WI38 (cell line): ENCODE data around the gene HSP90AA1.
"Not testable (repeated sequence)": the region's sequence is repeated elsewhere in the genome, so short reads cannot be mapped to it uniquely, and the experiment has no call there.

Source experiments
- H3K4me3 ChIP-seq: 2 replicates; pipeline ENCODE4 v1.5.1; 2011; ENCODE audit warnings: low read depth, mild to moderate bottlenecking, control low read depth, low read length
- TF ChIP-seq, protein P1 (sequence below): IDR thresholded peaks from 2 replicates; pipeline ENCODE4 v1.5.1; 2012; ENCODE audit warnings: low read depth, mild to moderate bottlenecking, control low read depth, low read length

HSP90AA1 gene

DNA sequence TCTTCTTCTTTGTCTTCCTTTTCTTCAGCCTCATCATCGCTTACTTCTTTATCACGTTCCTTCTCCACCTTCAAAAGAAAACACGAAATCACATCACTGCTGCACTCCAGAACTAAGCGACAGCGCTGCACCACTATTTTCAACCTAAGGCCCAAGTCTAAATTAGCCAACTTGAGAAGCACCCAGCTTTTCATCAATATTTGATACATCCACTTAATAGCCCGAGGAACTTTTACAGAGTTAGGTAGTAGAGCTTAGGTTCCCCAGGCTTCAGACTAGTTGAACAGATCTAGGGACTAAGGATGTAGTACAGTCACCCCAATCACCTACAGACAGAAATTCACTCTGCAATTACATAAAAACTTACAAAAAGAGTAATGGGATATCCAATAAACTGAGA, 1.9 kb downstream of the HSP90AA1 start:
- TF ChIP-seq, protein P1, sequence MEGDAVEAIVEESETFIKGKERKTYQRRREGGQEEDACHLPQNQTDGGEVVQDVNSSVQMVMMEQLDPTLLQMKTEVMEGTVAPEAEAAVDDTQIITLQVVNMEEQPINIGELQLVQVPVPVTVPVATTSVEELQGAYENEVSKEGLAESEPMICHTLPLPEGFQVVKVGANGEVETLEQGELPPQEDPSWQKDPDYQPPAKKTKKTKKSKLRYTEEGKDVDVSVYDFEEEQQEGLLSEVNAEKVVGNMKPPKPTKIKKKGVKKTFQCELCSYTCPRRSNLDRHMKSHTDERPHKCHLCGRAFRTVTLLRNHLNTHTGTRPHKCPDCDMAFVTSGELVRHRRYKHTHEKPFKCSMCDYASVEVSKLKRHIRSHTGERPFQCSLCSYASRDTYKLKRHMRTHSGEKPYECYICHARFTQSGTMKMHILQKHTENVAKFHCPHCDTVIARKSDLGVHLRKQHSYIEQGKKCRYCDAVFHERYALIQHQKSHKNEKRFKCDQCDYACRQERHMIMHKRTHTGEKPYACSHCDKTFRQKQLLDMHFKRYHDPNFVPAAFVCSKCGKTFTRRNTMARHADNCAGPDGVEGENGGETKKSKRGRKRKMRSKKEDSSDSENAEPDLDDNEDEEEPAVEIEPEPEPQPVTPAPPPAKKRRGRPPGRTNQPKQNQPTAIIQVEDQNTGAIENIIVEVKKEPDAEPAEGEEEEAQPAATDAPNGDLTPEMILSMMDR, result no peak
- peak overlapping the region; percentile 76 for H3K4me3 ChIP-seq

DNA sequence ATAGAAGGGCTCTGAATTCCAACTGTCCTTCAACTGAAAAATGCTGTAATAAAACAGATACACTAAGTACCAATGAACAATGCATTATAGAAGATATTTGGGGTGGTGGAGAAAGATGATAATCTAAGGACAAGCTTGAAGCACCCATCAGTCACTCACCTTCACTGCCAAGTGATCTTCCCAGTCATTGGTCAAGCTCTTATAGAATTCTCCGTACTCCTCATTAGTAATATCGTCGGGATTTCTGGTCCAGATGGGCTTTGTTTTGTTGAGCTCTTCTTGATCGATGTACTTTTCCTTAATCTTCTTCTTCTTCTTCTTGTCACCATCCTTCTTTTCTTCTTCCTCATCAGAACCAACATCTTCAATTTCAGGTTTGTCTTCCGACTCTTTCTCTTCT, 2.3 kb downstream of the HSP90AA1 start:
- peak overlapping the region; percentile 76; the same call in 1 of the 2 replicates for H3K4me3 ChIP-seq

DNA sequence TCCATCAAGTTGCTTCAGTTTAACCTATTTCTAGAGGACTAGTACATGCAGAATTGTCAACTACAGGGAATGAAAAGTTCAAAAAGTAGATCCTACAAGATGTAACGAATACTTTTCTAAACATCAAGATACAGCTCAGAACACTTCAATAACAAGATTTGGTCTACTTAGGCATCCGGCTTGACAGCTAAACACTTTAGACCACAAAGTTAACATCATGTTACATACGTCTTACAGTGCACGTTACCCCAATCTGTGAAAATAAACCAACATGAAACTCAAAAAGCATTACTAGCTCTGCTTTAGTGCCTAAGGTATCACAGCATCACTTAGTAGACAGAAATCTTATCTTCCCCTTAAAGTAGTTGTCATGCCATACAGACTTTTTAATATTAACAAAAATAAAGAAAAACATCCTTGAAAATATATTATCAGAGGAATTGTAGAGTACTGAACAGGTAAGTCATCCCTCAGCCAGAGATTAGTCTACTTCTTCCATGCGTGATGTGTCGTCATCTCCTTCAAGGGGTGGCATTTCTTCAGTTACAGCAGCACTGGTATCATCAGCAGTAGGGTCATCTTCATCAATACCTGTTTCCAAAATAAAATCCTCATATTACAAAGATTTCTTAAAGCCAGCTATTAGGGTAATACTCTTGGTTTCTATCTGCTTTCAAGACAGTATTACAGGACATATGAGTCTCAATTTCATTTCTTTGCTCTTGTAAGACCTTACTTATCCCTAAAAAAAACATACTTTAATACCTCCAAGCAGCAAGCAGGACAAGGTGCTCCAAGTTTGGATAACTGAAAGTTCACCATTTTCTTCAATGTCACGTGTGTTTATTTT, 5.4 kb downstream of the HSP90AA1 start:
- TF ChIP-seq, protein P1, result no peak

DNA sequence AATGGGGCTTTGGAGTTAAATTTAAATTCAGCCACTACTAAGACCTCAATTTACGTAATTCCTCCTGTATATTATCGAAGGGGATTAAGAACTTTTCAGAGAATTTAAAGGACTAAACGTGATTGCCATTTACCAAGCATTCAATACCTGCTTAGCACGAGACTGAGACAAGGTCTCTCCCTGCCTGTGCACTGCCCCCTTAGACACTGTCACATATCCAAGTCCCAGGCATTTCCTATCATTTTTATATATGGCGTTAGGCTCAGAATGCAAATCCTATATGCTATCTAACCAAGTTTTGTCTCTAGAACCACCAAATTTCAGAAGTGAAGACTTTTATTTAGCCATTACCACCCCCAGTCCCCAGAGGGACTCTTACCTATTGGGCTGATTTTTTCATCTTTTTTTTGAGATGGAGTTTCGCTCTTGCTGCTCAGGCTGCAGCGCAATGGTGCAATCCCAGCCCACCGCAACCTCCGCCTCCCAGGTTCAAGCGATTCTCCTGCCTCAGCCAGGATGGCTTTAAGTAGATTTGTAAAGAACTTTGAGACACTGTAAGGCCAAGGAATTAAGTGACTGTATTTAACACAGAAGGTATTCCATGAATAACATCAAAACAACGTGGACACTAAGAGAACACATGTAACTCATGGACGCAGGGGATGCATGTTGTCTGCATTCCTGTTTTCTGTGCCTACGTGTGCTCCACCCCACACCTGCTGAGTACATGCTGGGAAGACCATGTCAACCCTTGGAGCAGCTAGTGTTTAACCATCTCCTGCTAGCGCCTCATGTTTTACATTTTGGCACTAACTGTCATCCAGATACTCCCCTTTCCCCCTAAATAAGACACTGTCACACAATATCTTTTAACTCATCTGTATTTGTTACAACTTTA, 6.4 kb downstream of the HSP90AA1 start:
- no peak overlapping the region for H3K4me3 ChIP-seq
- TF ChIP-seq, protein P1, result no peak

More for the DNA sequence above, 5.4 kb downstream of the HSP90AA1 start:
- no peak overlapping the region for H3K4me3 ChIP-seq

DNA sequence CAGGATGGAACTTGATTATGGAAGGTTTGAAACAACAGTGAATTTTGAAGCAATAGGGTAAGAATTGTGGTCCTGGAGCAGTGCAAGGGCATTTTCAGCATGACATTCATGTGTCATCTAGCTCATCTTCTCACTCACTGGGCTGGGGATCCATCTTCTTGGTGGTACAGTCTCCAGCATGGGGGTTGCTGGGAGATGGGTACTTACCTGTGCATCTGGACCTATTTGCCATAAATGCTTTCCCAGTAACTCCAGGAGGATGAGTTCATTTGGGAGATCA, 7.2 kb downstream of the HSP90AA1 start:
- no peak overlapping the region for H3K4me3 ChIP-seq
- TF ChIP-seq, protein P1, result no peak

DNA sequence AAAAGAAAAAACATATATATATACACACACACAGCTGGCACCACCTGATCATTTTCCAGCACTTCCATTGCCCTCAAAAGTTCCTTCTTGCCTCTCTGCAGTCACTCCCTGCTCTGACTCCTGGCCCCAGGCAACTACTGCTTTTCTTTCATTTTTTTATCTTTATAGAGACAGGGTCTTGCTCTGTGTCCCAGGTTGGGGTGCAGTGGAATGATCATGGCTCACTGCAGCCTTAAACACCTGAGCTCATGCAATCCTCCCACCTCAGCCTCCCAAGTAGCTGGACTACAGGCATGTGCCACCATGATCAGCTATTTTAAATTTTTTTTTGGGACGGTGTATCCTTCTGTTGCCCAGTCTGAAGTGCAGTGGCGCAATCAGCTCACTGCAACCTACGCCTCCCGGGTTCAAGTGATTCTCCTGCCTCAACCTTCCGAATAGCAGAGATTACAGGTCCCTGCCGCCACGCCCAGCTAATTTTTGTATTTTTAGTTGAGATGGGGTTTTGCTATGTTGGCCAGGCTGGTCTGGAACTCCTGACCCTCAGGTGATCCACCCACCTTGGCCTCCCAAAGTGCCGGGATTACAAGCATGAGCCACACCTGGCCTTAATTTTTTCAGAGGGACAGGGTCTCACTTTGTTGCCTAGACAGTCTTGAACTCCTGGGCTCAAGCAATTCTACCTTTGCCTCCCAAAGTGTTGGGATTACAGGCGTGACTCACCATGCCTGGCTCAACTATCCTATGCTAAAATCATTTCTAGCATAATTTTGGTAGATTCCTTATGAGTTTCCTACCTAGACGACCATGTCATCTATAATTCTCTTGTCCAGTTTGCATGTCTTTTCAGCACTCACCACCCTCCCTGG, 7.8 kb downstream of the HSP90AA1 start:
- TF ChIP-seq, protein P1, result no peak
- no peak overlapping the region for H3K4me3 ChIP-seq

DNA sequence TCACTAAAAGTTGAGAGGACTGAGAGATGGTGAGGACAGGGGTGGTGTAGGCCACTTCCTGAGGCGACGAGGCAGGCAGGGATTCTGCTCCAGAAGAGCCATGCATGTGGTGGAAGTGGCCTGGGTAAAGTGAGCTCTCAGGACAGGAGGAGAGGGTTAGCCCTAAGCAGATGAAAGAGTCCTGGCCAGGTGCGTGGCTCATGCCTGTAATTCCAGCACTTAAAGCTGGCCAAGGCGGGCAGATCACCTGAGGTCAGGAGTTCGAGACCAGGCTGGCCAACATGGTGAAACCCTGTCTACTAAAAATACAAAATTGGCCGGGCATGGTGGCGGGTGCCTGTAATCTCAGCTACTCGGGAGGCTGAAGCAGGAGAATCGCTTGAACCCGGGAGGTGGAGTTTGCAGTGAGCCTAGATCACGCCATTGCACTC, 8.5 kb downstream of the HSP90AA1 start:
- not testable (repeated sequence) for H3K4me3 ChIP-seq
